ENCODE measurements around the gene ATG4D.

ATG4D gene

DNA sequence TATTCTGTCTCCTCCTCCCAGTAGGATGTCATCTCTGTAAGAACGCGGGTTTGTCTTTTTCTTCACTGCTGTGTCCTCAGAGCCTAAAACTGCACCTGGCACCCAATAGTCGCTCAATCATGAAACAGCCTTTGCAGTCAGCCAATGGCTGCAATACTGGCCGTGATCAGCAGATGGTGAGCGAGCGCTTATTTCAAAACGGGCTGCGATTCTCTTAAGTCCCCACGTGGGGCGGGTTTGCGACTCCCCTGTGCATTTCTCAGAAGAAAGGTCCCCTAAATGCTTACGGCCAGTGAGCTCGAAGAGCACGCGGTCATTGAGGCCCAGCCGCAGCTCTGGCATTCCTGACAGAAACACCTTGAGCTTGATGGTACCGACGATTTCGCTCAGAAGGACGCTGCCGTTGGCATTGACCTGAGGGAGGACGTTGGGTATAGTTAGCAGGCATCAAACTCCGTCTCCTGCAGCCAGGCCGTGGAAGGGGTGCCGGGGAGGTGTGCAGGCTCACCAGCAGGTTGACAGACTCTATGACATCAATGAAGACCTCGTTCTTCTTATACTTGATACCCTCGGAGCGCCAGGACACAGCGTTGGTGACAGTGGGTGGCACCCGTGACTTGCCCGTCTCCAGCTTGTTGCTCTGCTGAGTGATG lies 37.4 kb downstream of the ATG4D start:
- DNase-seq (ENCODE audit: low spot score): peak; percentile 91

DNA sequence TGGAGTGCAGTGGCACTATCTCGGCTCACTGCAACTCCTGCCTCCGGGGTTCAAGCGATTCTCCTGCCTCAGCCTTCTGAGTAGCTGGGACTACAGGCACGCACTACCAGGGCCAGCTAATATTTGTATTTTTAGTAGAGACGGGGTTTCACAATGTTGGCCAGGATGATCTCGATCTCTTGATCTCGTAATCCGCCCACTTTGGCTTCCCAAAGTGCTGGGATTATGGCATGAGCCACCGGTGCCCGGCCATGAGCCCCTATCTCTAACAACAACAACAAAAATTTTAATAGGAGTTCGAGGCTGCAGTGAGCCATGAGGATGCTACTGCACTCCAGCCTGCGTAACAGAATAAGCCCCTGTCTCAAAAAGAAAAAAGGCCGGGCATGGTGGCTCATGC lies 38.4 kb downstream of the ATG4D start:
- DNase-seq (ENCODE audit: low spot score): no peak

- no peak for DNase-seq (ENCODE audit: low spot score)
Observed at GRCh38 chr19:10583036-10583776, 39.5 kb downstream of the ATG4D start.

DNA sequence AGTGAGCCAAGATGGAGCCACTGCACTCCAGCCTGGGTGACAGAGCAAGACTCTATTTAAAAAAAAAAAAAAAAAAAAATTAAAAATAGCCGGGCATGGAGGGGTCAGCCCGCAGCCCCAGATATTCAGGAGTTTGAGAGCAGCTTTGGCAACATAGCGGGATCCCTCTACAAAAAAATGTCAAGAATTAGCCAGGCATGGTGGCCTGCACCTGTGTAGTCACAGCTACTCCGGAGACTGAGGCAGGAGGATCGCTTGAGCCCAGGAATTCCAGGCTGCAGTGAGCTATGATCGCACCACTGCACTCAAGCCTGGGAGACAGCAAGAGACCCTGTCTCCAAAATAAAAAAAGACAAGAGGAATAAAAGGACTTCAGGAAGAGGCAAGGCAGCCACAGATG lies 42.7 kb downstream of the ATG4D start:
- DNase-seq (ENCODE audit: low spot score): no peak

GRCh38 chr19:10587022-10587838 lies 43.5 kb downstream of the ATG4D start, which contains the start of gene AP1M2:
Gene AP1M2 (minus strand): TSS chr19:10587312. CDS start chr19:10587231, 81 bp downstream.
- DNase-seq (ENCODE audit: low spot score): no peak

DNA sequence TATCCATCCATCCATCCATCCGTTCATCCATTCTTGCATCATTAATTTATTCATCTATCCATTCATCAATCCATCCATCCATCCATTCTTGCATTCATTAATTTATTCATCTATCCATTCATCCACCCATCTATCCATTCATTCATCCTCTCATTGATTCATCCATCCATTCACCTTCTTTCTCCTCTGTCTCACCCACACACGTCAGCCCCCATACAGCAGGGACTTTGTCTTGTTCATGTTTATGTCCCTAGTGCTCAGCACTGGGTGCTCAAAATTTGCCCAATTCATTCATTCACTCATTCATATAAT lies 44.1 kb downstream of the ATG4D start:
- DNase-seq (ENCODE audit: low spot score): no peak

DNA sequence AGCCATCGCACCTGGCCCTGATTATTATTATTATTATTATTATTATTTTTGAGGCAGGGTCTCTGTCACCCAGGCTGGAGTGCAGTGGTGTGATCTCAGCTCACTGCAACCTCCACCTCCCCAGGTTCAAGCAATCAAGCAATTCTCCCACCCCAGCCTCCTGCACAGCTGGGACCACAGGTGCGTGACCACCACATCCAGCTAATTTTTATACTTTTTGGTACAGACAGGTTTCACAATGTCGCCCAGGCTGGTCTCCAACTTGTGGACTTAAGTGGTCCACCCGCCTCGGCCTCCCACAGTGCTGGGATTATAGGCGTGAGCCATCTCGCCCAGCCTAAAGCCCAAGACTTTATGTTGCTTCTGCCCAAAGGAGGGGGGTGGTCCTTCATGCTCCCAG lies 49.4 kb downstream of the ATG4D start:
- no peak for DNase-seq (ENCODE audit: low spot score)

- DNase-seq (ENCODE audit: low spot score): no peak
Observed at GRCh38 chr19:10593820-10594637, 50.3 kb downstream of the ATG4D start.

DNA sequence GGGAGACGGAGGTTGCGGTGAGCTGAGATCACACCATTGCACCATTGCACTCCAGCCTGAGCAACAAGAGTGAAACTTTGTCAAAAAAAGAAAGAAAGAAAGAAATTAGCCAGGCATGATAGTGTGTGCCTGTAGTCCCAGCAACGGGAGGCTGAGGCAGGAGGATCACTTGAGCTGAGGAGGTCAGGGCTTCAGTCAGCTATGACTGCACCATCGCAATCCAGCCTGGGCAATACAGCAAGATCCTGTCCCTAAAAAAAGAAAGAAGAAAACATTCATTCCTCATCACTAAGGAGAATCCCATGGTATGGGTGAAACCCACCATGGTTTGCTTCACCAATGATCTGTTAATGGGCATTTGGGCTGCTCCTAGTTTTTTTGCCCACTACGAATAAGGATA lies 56.4 kb downstream of the ATG4D start:
- DNase-seq (ENCODE audit: low spot score): no peak

GRCh38 chr19:10601999-10602329 lies 58.3 kb downstream of the ATG4D start:
- no peak for DNase-seq (ENCODE audit: low spot score)

DNA sequence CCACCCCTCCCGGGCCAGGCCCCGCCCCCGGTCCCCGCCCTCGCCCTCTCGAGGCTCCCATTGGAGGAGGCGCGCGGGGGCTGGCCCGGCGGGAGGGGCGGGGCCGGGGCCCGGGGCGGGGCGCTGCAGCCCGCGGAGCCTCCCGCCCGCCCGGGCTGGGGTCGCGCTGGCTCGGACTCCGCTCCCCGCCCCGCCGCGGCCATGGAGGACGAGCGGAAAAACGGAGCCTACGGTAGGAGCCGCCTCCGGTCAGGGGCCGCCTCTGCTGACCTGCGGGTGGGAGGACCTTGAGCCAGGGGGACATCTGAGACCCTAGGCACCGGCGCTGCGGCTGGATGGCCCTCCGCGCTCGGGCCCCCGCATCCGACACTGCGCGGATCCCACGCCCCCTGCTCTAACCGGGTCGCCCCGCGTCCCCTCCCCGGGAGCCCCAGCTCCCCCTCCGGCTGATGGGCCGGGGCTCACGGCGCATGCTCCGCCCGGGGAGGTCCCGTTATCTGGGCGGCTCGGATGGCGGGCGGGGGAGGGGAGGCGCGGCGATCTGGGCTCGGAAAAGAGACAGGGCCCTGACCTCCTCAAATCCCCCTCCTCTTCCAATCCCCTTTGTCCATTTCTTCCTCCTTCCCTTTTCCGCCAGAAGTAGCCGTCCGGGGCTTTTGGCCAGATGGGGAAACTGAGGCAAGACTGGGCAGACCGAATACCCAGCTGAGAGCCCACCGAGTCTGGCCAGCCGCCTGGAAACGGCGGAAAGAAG lies 58.8 kb downstream of the ATG4D start:
- peak; percentile 88 for DNase-seq (ENCODE audit: low spot score)

Measured in CD4-positive, alpha-beta T cell treated with Interleukin-2 at 100 ng/mL for 4 hours (primary cell).